ENCODE measurements around the gene PRRC1. TPM values are rescaled to one million over a fixed set of nuclear protein-coding genes. Genes with fewer than 3 reads are reported as not detected.

Gene PRRC1
- total and polyA plus RNA-seq, 12 donors, result 19.1 to 128 (median 47.8) TPM

- Histone ChIP-seq H3K36me3 (replicated peaks in 1 of 2) (peaks cover 0 to 26% of the 10 kb centered on the region in 2 donors), H3K9me3 (replicated peaks in 1 of 3) (no peaks in the 10 kb centered on the region), H3K4me3 (no peak overlapping the region), H3K4me1 (replicated peaks in 1 of 2) (no peaks in the 10 kb centered on the region), H3K27me3 (no peaks in the 10 kb centered on the region), H3K27ac (no peak overlapping the region)
- WGBS, 4 donors, result 65 to 68% (median 66%) methylated on average over 2 of the region's 2 CpGs
- DNase-seq, result no peak
- intact Hi-C loops (cut with DNase I), result no loop called here
- TF ChIP-seq CTCF (IDR thresholded peaks at IDR 0.05) (no peak), POLR2A (IDR thresholded peaks at IDR 0.05) (no peak)
These were observed 32.1 kb downstream of the PRRC1 start for GRCh38 chr5:127549551-127549950.

GRCh38 chr5:127550652-127551409 lies 33.4 kb downstream of the PRRC1 start:
- Histone ChIP-seq H3K4me1 (replicated peaks in 1 of 2) (no peaks in the 10 kb centered on the region), H3K9me3 (replicated peaks in 1 of 3) (no peaks in the 10 kb centered on the region), H3K4me3 (no peak overlapping the region), H3K27me3 (no peaks in the 10 kb centered on the region), H3K36me3 (replicated peaks in 1 of 2) (peaks cover 0 to 31% of the 10 kb centered on the region in 2 donors), H3K27ac (no peak overlapping the region)
- DNase-seq, result no peak
- WGBS, 4 donors, result 83 to 93% (median 85%) methylated on average over 5 of the region's 5 CpGs
- no peak for TF ChIP-seq POLR2A (IDR thresholded peaks at IDR 0.05)
- no peak for TF ChIP-seq CTCF (IDR thresholded peaks at IDR 0.05)
- intact Hi-C loops (cut with DNase I), result no loop called here

GRCh38 chr5:127551410-127552041 lies 34.1 kb downstream of the PRRC1 start:
- Histone ChIP-seq H3K9me3 (replicated peaks in 1 of 3) (no peaks in the 10 kb centered on the region), H3K4me1 (replicated peaks in 1 of 2) (no peaks in the 10 kb centered on the region), H3K4me3 (no peak overlapping the region), H3K36me3 (replicated peaks in 1 of 2) (peaks cover 0 to 31% of the 10 kb centered on the region in 2 donors), H3K27me3 (no peaks in the 10 kb centered on the region), H3K27ac (no peak overlapping the region)
- 92 to 97% (median 95%) methylated on average over 9 of the region's 9 CpGs for WGBS, 4 donors
- intact Hi-C loops (cut with DNase I), result no loop called here
- DNase-seq, result no peak
- TF ChIP-seq POLR2A (IDR thresholded peaks at IDR 0.05), result no peak

GRCh38 chr5:127555826-127556225 lies 38.4 kb downstream of the PRRC1 start:
- no peak for DNase-seq
- no peaks in the 10 kb centered on the region for H3K4me1 ChIP-seq (replicated peaks in 1 of 2)
- no peak overlapping the region for H3K27ac ChIP-seq
- no peak overlapping the region for H3K4me3 ChIP-seq
- no peaks in the 10 kb centered on the region for H3K9me3 ChIP-seq (replicated peaks in 1 of 3)
- H3K27me3 ChIP-seq, result no peaks in the 10 kb centered on the region
- intact Hi-C loops (cut with DNase I), result no loop called here
- peaks cover 0 to 31% of the 10 kb centered on the region in 2 donors for H3K36me3 ChIP-seq (replicated peaks in 1 of 2)
- 19 to 54% (median 31%) methylated on average over 1 of the region's 1 CpG for WGBS, 4 donors
- TF ChIP-seq POLR2A (IDR thresholded peaks at IDR 0.05) (no peak), CTCF (IDR thresholded peaks at IDR 0.05) (no peak)

All from adrenal gland (tissue), 12 donors.